K562 (cell line): ENCODE results near the gene C4A. TPM values are rescaled to one million over a fixed set of nuclear protein-coding genes. Genes with fewer than 3 reads are reported as not detected.

ENCODE experiments used
- DPF2 ChIP-seq: fragments of 450-650 bp; IDR thresholded peaks from 2 replicates; pipeline ENCODE4 v1.6.1; 2016
- ETV1 ChIP-seq: fragments of 450-650 bp; conservative IDR thresholded peaks from 2 replicates; pipeline ENCODE4 v1.6.1; 2016; ENCODE audit warnings: missing genetic modification characterization, control low read depth, low read depth, missing compliant biosample characterization
- ETV5 ChIP-seq: sonication (generic); formaldehyde crosslinking; IDR thresholded peaks from 2 replicates; pipeline ENCODE4 v1.4.0; 2020; ENCODE audit warnings: low read depth, mild to moderate bottlenecking, missing genetic modification reagents
- GATAD2A ChIP-seq: fragments of 450-650 bp; IDR thresholded peaks from 2 replicates; pipeline ENCODE4 v1.6.1; 2017
- HLTF ChIP-seq: fragments of 450-650 bp; IDR thresholded peaks from 2 replicates; pipeline ENCODE4 v1.6.1; 2016
- HMGN3 ChIP-seq: IDR thresholded peaks from 2 replicates; pipeline ENCODE4 v1.6.1; 2011; ENCODE audit warnings: borderline replicate concordance, low read depth, mild to moderate bottlenecking, mixed read lengths, low read length; ENCODE audit not compliant: insufficient read length; ENCODE audit errors: extremely low read depth
- MEIS2 ChIP-seq: fragments of 450-650 bp; IDR thresholded peaks from 2 replicates; pipeline ENCODE4 v1.6.1; 2014; ENCODE audit warnings: mild to moderate bottlenecking; ENCODE audit not compliant: partially characterized antibody
- MTA3 ChIP-seq: fragments of 450-650 bp; formaldehyde crosslinking; IDR thresholded peaks from 2 replicates; pipeline ENCODE4 v1.6.1; 2017; ENCODE audit warnings: mild to moderate bottlenecking, borderline replicate concordance
- MYC ChIP-seq, 2 experiments: fragments of 250-450 bp in 1 of 2; sonication (Bioruptor Pico) in 1 of 2; IDR thresholded peaks; 2 replicates each; pipeline versions ENCODE4 v1.5.1 to v1.6.1; 2012 to 2021; ENCODE audit warnings: low read depth in 2 of 2, borderline replicate concordance in 1 of 2, improper control_type of control experiment in 1 of 2, low read length in 1 of 2, mild to moderate bottlenecking in 1 of 2, moderate library complexity in 1 of 2
- NCOR1 ChIP-seq: fragments of 450-650 bp; IDR thresholded peaks from 2 replicates; pipeline ENCODE4 v1.6.1; 2016; ENCODE audit warnings: mild to moderate bottlenecking, moderate library complexity
- NFATC3 ChIP-seq: fragments of 450-650 bp; IDR thresholded peaks from 2 replicates; pipeline ENCODE4 v1.6.1; 2017; ENCODE audit warnings: mild to moderate bottlenecking
- PTBP1 ChIP-seq: fragments of 200-400 bp; formaldehyde crosslinking; IDR thresholded peaks from 2 replicates; pipeline ENCODE4 v1.6.1; 2017; ENCODE audit warnings: low read depth, low read length
- RNF2 ChIP-seq: sonication (generic); IDR thresholded peaks from 2 replicates; pipeline ENCODE4 v1.6.1; 2016
- ZFX ChIP-seq: sonication (generic); formaldehyde crosslinking; IDR thresholded peaks from 2 replicates; pipeline ENCODE4 v1.8.0; 2022; ENCODE audit warnings: mild to moderate bottlenecking, missing genetic modification reagents, moderate library complexity
- ZNF12 ChIP-seq: sonication (generic); formaldehyde crosslinking; IDR thresholded peaks from 2 replicates; pipeline ENCODE4 v1.4.0; 2020; ENCODE audit warnings: mild to moderate bottlenecking, missing genetic modification reagents
- ZNF263 ChIP-seq: sonication (generic); formaldehyde crosslinking; IDR thresholded peaks from 2 replicates; pipeline ENCODE4 v1.8.0; 2022; ENCODE audit warnings: mild to moderate bottlenecking, missing genetic modification reagents, borderline replicate concordance
- polyA plus RNA-seq, 8 experiments: library from polyadenylated mRNA; depleted of rRNA in 4 of 8; stranded (reverse) in 5 of 8; unstranded in 3 of 8; fragments of >200 nt; fragmentation: Nextera tagmentation in 2 of 8; fragmentation: Illumina TruSeq in 1 of 8; extraction: Ambion mirVana in 2 of 8; extraction: Trizol in 1 of 8; gene quantifications; 2 replicates each; pipeline versions ENCODE4 v1.2.1 to v1.2.3, GENCODE V29; 2011 to 2014; ENCODE audit warnings: inconsistent platforms in 1 of 8, missing spikeins in 1 of 8
- total RNA-seq, 7 experiments: library from RNA; depleted of rRNA in 6 of 7; stranded (reverse); fragments of >200 nt in 6 of 7; fragmentation: Illumina TruSeq in 2 of 7; extraction: Trizol in 2 of 7; gene quantifications; 2 replicates each; pipeline versions ENCODE4 v1.2.1 to v1.2.3, GENCODE V29; 2011 to 2021; ENCODE audit warnings: low replicate concordance in 1 of 7
- TF ChIP-seq, protein P1 (sequence below): fragments of 250-450 bp; sonication (Bioruptor Pico); IDR thresholded peaks from 2 replicates; pipeline ENCODE4 v1.4.0; 2020; ENCODE audit warnings: mild to moderate bottlenecking
- TF ChIP-seq, protein P2 (sequence below): fragments of 450-650 bp; conservative IDR thresholded peaks from 2 replicates; pipeline ENCODE4 v1.6.1; 2016; ENCODE audit warnings: missing genetic modification characterization, low read depth, mild to moderate bottlenecking, missing compliant biosample characterization, moderate library complexity
- TF ChIP-seq, protein P3 (sequence below), 2 experiments: fragments of 450-650 bp in 1 of 2; IDR thresholded peaks; 2 replicates each; pipeline ENCODE4 v1.6.1; 2011 to 2017; ENCODE audit warnings: low read depth in 2 of 2, antibody characterized with exemption in 1 of 2, borderline replicate concordance in 1 of 2, low read length in 1 of 2, mild to moderate bottlenecking in 1 of 2, mixed read lengths in 1 of 2; ENCODE audit not compliant: control insufficient read depth in 1 of 2
- TF ChIP-seq, protein P4 (sequence below): fragments of 450-650 bp; IDR thresholded peaks from 2 replicates; pipeline ENCODE4 v1.6.1; 2017; ENCODE audit warnings: mild to moderate bottlenecking, moderate library complexity
- TF ChIP-seq, protein P5 (sequence below): sonication (generic); formaldehyde crosslinking; IDR thresholded peaks from 2 replicates; pipeline ENCODE4 v1.9.0; 2022; ENCODE audit warnings: mild to moderate bottlenecking, missing genetic modification reagents

C4A gene
- total and polyA plus RNA-seq, 9 of the 15 experiments (the other 6 are each of a cell fraction or from before 2014, with no cell fraction given): 0.27 to 7.6 (median 5.0) TPM

DNA sequence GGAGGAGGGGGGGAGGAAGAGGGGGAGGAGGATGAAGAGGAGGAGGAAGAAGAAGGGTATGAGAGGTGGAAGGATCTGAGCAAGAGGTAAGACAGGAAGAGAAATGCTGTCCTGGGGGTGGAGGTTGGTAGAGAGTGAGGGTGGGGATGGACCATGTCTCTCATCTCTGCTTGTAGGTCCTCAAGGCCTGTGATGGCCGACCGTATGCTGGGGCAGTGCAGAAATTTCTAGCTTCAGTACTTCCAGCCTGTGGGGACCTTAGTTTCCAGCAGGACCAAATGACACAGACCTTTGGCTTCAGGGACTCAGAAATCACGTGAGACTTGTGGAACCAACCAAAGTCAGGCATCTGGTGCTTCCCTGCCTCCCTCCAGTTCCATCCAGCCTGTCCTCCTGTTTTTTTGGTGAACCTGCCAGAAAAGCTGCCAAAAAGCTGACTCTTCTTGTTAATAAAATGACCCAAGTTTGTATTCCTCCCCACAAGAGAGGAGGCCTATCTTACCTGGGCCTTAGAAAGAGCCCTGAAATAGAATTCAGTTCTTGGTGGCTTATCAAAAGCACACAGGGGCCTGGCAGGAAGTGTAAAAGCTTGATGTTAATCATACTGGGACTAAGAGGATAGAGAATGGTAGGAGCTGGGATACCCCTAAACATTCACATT lies 2.5 kb upstream of the C4A start (continued):
- TF ChIP-seq, protein P1, sequence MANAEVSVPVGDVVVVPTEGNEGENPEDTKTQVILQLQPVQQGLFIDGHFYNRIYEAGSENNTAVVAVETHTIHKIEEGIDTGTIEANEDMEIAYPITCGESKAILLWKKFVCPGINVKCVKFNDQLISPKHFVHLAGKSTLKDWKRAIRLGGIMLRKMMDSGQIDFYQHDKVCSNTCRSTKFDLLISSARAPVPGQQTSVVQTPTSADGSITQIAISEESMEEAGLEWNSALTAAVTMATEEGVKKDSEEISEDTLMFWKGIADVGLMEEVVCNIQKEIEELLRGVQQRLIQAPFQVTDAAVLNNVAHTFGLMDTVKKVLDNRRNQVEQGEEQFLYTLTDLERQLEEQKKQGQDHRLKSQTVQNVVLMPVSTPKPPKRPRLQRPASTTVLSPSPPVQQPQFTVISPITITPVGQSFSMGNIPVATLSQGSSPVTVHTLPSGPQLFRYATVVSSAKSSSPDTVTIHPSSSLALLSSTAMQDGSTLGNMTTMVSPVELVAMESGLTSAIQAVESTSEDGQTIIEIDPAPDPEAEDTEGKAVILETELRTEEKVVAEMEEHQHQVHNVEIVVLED: no peak
- TF ChIP-seq ZFX (CRISPR knock-in tag) (peak; percentile 59), HLTF (no peak), MYC (IDR thresholded peaks at IDR 0.05; ENCODE audit: low read depth, low read length) (no peak), MYC (CRISPR knock-in tag; IDR thresholded peaks at IDR 0.05; ENCODE audit: borderline replicate concordance, low read depth) (no peak), ZNF263 (CRISPR knock-in tag) (peak; percentile 83), HMGN3 (no peak), ETV1 (peak; percentile 66), PTBP1 (no peak), NCOR1 (peak; percentile 37), RNF2 (peak; percentile 45; the same call in 1 of the 2 replicates), MTA3 (no peak), DPF2 (peak; percentile 81), NFATC3 (no peak), GATAD2A (no peak), MEIS2 (no peak), ZNF12 (CRISPR knock-in tag) (no peak), ETV5 (CRISPR knock-in tag) (no peak; the same call in 1 of the 2 replicates)
- TF ChIP-seq, protein P2, sequence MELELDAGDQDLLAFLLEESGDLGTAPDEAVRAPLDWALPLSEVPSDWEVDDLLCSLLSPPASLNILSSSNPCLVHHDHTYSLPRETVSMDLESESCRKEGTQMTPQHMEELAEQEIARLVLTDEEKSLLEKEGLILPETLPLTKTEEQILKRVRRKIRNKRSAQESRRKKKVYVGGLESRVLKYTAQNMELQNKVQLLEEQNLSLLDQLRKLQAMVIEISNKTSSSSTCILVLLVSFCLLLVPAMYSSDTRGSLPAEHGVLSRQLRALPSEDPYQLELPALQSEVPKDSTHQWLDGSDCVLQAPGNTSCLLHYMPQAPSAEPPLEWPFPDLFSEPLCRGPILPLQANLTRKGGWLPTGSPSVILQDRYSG: no peak
- TF ChIP-seq, protein P3, sequence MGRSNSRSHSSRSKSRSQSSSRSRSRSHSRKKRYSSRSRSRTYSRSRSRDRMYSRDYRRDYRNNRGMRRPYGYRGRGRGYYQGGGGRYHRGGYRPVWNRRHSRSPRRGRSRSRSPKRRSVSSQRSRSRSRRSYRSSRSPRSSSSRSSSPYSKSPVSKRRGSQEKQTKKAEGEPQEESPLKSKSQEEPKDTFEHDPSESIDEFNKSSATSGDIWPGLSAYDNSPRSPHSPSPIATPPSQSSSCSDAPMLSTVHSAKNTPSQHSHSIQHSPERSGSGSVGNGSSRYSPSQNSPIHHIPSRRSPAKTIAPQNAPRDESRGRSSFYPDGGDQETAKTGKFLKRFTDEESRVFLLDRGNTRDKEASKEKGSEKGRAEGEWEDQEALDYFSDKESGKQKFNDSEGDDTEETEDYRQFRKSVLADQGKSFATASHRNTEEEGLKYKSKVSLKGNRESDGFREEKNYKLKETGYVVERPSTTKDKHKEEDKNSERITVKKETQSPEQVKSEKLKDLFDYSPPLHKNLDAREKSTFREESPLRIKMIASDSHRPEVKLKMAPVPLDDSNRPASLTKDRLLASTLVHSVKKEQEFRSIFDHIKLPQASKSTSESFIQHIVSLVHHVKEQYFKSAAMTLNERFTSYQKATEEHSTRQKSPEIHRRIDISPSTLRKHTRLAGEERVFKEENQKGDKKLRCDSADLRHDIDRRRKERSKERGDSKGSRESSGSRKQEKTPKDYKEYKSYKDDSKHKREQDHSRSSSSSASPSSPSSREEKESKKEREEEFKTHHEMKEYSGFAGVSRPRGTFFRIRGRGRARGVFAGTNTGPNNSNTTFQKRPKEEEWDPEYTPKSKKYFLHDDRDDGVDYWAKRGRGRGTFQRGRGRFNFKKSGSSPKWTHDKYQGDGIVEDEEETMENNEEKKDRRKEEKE (IDR thresholded peaks at IDR 0.05; ENCODE audit: borderline replicate concordance in 1 of 2, control insufficient read depth in 1 of 2, low read depth in 2 of 2, low read length in 1 of 2): no peak
- TF ChIP-seq, protein P4, sequence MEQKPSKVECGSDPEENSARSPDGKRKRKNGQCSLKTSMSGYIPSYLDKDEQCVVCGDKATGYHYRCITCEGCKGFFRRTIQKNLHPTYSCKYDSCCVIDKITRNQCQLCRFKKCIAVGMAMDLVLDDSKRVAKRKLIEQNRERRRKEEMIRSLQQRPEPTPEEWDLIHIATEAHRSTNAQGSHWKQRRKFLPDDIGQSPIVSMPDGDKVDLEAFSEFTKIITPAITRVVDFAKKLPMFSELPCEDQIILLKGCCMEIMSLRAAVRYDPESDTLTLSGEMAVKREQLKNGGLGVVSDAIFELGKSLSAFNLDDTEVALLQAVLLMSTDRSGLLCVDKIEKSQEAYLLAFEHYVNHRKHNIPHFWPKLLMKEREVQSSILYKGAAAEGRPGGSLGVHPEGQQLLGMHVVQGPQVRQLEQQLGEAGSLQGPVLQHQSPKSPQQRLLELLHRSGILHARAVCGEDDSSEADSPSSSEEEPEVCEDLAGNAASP: no peak
- TF ChIP-seq, protein P5, sequence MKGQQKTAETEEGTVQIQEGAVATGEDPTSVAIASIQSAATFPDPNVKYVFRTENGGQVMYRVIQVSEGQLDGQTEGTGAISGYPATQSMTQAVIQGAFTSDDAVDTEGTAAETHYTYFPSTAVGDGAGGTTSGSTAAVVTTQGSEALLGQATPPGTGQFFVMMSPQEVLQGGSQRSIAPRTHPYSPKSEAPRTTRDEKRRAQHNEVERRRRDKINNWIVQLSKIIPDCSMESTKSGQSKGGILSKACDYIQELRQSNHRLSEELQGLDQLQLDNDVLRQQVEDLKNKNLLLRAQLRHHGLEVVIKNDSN (CRISPR knock-in tag): peak; percentile 57; the same call in 1 of the 2 replicates
